Jurkat, Clone E6-1 (cell line): ENCODE measurements around the gene CLDN10. TPM values are rescaled to one million over a fixed set of nuclear protein-coding genes. Genes with fewer than 3 reads are reported as not detected.
"Not testable (repeated sequence)": the region's sequence is repeated elsewhere in the genome, so short reads cannot be mapped to it uniquely, and the experiment has no call there.

Experiments
- DNase-seq: peaks from one replicate; pipeline ENCODE4 v3.0.0-alpha.2; 2011; ENCODE audit warnings: low read depth, low spot score
- H3K4me3 ChIP-seq: 2 replicates; pipeline ENCODE4 v1.5.1; 2011; ENCODE audit warnings: mild to moderate bottlenecking, low read length, control low read depth, moderate library complexity
- polyA plus RNA-seq: library from polyadenylated mRNA; unstranded; fragments of >200 nt; gene quantifications from one replicate; pipeline ENCODE4 v1.2.1, GENCODE V29; 2012; ENCODE audit warnings: missing spikeins; ENCODE audit not compliant: insufficient read length, insufficient read depth

The CLDN10 gene, protein sequence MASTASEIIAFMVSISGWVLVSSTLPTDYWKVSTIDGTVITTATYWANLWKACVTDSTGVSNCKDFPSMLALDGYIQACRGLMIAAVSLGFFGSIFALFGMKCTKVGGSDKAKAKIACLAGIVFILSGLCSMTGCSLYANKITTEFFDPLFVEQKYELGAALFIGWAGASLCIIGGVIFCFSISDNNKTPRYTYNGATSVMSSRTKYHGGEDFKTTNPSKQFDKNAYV
- polyA plus RNA-seq: not detected

DNA sequence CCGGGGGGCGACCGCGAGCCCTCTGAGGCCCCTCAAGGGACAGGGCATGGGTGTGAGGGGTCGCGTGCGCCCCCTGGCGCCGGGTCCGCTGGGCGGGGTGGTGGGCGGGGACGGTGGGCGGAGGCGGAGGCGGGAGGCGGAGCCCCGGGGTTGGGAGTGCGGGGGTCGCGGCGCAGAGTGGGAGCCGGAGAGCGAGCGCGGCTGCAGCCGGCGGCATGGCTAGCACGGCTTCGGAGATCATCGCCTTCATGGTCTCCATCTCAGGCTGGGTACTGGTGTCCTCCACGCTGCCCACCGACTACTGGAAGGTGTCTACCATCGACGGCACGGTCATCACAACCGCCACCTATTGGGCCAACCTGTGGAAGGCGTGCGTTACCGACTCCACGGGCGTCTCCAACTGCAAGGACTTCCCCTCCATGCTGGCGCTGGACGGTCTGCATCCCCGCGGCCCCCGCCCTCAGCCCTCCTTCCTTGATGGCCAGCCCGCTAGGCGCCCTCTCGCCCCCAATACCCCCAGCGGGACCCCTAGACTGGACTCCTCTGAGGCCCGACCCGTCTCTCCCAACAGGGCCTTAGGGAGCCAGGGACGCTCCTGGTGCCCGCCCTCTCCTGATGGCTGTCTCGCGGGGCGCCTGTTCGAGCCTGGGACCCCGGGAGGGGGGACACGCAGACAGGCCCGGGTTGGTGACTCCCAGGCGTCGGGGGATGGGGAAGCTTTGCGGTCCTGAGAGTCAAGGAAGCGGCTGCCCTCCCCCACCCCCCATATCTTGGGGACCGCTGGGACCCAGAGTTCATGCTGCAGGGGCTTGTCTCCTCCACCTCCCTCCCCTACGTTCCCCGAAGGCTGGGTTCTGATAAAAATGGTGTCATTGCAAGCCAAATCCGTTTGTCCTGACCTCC is at the start of gene CLDN10:
Gene CLDN10, plus strand, starts transcription at position 182 of the 903 bp plus-strand sequence. Its CDS starts 34 bp downstream, at position 216.
- no peak within 1 kb of the TSS for H3K4me3 ChIP-seq
- DNase-seq: no peak

DNA sequence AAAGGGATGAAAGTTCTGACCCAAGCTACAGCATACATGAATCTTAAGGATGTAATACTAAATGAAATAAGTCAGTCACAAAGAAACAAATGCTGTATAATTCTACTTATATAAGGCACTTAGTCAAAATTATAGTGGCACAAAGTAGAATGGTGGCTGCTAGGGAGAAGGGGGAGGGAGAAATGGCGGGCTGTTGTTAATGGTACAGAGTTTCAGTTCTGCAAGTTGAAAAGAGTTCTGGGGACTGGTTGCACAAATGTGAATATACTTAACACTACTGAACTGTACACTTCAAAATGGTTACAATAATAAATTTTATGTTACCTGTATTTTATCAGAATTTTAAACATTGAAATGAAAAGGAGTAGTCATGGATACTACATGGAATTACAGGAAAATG is 48.9 kb upstream of the CLDN10 start:
- H3K4me3 ChIP-seq: no peak overlapping the region
- no peak for DNase-seq

DNA sequence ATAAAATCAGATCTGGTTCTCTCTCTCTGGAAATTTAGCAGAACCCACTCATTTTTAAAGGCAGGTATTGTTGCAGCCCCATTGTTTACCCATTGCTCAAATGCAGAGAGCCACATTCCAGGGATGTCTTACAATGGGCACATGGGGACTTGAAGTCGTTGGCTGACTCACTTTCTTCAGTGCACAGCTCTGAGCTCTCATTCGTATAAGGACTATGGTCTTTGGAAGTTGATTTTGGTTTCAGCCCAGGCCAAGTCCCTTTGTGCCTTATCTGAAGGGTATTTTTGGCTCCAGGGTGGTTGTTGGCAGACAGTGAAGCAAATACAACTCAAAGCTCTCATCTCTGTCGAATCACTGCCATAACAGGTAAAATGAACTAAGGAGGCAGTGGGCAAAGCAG is 47.3 kb upstream of the CLDN10 start:
- no peak overlapping the region for H3K4me3 ChIP-seq
- no peak for DNase-seq

DNA sequence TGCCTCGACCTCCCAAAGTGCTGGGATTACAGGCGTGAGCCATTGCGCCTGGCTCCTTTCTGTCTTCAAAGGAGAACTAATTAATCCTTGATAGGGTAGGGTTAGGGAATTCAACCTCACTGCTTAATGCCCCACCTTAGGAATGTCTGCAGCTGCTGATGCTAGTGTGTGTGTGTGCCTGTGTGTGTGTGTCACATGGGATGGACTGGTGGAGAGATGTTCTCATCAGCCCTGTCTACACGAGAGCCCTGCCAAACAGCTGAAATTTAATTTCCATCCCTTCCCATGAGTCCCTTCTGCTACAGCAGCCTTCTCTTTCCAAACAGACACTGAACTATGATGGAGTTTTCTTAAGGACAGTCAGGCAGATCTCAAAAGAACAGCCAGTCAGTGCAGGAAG is 46.5 kb upstream of the CLDN10 start:
- H3K4me3 ChIP-seq: no peak overlapping the region
- no peak for DNase-seq

DNA sequence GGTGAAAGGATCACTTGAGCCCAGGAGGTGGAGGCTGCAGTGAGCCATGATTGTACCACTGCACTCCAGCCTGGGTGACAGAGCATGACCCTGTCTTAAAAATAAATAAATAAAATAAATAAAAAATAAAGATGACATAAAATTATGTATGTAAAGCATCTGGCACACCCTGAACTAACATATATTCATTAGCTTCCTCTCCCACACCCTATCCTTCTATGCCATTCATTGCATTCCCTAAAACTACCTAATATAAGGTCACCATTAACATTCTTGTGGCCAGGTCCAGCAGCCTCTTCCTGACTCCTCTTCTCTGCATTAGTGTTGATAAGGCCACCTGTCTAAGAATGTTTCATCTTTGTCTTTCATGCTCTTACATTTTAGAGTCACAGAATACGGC is 44.5 kb upstream of the CLDN10 start:
- no peak overlapping the region for H3K4me3 ChIP-seq
- DNase-seq: no peak

DNA sequence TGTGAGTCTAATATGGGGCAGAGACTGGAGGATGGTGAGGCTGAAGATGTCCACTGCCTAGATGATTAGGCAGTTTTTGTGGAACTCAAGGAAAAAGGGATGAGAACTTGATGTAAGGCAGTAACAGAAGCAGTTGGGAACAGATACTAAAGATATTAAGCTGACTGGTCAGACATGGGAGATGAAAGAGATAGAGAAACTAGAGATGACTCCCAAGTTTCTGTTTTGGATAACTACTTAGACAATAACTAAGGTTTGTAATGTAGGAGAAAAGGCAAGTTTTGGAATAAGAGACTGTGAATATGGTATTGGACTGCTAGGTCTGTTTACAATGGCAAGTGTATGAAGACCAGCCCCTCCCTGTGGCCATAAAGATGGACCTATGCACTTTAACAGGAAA is 43.5 kb upstream of the CLDN10 start:
- DNase-seq: no peak
- no peak overlapping the region for H3K4me3 ChIP-seq

DNA sequence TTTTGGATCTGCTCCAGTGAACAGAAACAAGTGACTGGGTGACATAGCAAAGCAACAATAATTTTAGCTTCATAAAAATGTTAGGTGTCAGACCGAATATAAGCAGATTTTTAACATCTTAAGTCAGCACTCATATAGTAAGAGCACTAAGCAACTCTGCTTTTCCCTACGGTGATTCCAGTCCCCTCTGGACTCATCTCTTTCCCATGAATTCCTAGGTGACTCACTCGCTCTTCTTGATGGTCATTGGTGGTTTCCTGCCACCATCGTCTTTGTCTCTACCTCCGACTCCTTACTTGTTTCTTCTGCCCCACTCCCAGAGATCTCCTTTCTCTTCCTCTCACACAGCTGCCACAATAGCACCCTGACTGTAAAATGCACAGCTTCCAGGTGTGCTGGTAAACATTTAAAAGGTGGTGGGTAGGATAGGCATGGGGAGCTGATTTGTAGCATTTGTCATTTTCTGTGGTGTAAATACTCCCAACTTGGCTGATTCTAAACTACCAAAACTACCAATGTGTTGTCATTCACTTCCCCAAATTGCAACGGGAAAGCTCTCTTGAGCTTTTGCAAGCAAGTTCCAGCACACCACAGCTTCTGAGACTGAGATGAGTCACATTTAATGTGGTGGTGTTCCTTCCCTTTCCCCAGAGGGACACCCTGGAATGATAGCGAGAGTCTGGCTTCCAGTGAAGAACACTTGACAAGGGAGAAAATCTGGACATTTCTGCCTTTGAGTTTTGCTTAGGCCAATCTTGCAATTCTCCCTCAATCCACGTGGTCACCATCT is 42.8 kb upstream of the CLDN10 start:
- DNase-seq: no peak
- H3K4me3 ChIP-seq: no peak overlapping the region

DNA sequence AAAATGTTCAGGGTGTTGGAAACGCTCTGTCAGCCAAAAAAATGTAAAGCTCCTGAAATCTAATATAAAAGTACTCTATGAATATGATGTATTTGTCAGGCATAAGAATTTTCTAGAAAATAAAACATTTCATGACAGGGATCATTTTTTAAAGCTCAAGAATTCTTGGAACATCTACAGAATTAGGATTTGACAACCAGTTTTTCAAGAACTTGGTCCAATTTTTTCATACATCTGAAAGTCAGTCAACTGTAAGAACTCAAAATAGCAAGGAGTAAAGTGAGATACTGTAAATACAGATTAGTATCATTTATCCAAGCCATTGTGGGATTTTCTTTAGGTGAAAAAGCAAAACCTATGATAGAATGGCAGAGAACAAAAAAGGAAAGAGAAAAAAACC is 41.6 kb upstream of the CLDN10 start:
- H3K4me3 ChIP-seq: no peak overlapping the region
- DNase-seq: no peak

DNA sequence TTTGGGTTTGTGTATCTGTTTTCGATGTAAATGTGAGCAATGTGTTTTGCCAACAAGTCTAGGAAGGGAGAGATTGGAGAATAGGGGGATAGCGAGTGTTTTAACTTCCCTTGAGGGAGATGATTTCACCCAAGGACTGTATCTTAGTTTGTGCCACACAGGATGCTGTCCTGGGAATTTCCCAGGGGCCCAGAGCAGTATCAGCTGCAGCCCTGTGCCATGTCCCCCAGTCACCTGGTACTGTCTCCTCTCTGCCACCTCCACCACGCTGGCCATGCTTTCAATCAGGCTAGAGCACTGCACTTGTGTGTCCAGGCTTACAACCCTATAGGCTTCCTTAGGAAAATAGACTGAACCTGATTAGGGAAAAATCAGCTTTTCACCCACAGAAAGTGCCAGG is 40.1 kb upstream of the CLDN10 start:
- DNase-seq: no peak
- H3K4me3 ChIP-seq: no peak overlapping the region

DNA sequence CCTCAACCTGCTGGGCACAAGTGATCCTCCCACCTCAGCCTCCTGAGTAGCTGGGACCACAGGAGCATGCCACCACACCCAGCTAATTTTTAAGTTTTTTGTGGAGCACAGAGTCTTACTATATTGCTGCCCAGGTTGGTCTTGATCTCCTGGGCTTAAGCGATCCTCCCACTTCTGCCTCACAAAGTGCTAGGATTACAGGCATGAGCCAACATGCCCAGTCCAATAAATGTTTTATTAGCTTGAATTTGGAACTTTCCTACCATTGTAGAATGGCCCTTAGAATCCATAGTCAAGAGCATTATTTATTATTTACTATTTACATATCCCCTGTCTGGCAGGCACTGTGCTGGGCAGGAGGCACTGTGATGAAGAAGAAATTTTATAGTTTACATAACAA is 39.6 kb upstream of the CLDN10 start:
- no peak for DNase-seq
- H3K4me3 ChIP-seq: no peak overlapping the region

DNA sequence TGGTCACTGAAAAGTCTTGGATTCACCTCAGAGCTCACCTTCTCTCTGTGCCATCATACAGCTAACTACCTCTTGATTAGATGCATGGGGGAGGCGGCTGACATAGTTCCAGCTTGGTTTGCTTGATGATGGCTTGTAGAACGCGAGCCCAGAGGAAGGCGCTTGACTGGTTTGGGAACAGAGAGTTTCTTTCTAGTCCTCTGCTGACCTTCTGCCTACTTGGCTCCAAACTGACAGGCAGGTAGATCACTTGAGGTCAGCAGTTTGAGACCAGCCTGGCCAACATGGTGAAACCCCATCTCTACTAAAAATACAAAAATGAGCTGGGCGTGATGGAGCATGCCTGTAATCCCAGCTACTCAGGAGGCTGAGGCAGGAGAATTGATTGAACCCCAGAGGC is 36.9 kb upstream of the CLDN10 start:
- DNase-seq, H3K4me3 ChIP-seq: not testable (repeated sequence)

DNA sequence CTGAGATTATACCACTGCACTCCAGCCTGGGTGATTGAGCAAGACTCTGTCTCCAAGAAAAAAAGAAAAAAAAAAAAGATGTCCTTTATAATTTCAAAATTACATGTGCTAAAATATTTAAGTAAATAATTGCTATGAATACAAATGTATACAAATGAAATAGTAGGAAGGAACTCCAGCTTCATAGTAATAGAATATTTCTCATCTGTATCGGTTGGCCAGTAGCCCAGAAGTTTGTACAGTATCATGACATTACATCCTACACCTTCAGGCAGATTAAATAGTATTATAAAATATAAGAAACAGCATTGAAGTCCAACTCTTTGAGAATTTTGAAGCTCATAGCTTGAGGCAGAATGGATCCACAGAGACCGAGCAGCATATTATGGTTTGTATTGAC is 36.5 kb upstream of the CLDN10 start:
- no peak for DNase-seq
- H3K4me3 ChIP-seq: no peak overlapping the region

DNA sequence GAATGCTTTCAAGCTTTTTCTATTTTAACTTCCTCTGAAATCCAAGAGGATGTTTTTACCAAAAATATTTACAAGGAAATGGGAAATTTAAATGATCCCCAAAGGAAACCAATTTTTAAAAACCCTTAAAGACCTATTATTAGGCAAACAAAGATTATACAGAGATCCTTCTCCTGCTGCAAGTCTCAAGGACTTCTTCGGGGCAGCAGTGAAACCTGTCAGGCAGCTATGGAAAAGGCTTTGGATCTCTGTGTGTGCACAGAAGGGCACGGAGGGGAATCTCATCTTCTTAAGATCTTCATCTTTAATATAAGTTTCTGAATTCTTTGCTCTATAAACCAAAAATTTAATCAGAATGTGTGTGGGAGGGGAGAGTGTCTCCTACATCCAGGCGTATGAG is 36.0 kb upstream of the CLDN10 start:
- DNase-seq: no peak
- H3K4me3 ChIP-seq: no peak overlapping the region

DNA sequence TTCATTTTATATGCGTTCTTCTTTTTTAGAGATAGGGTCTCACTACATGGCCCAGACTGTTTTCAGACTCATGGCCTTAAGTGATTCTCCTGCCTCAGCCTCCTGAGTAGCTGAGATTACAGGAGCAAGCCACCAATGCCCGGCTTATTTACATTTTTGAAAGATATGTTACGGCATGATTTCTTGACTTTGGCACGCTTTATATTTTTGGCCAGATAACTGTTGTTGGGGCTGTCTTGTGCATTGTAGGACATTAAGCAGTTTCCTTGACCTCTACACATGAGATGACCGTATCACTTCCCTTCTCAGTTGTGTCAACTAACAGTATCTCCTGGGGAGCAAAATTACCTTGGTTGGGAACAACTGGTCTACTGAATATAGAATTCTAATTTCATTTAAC is 28.9 kb upstream of the CLDN10 start:
- DNase-seq: no peak
- H3K4me3 ChIP-seq: no peak overlapping the region

DNA sequence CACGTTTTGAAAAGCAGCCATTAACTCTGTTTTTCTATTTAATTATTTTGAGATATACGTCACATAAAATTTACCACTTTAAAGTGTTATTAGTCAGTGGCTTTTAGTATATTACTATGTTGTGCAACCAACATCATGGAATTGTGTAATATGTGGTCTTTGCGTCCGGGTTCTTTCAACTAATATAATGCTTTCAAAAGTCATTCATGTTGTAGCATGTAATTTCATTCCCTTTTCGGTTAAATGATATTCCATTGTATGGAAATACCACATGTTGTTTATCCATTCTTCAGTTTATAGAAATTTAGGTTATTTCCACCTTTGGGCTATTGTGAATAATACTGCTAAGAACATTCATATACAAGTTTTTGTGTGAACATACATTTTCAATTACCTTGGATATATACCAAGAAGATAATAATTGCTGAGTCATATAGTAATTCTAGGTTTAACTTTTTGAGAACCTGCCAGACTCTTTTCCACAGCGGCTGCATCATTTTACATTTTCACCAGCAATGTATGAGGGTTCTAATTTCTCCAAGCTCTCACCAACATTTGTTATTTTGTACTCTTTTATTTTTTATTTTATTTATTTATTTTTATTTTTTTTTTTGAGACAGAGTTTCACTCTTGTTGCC is 28.1 kb upstream of the CLDN10 start:
- H3K4me3 ChIP-seq: no peak overlapping the region
- no peak for DNase-seq

DNA sequence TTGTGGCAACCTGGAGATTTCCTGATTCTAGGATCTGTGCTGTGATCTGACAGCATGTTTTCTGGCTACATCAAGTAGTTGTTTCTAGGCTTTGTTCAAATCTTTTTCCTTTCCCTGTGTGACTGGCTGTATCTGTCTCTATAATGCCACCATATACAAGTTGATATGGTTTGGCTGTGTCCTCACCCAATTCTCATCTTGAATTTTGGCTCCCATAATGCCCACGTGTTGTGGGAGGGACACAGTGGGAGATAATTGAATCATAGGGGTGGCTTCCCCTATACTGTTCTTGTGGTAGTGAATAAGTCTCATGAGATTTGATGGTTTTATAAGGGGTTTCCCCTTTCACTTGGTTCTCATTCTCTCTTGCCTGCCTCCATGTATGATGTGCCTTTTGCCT is 24.6 kb upstream of the CLDN10 start:
- no peak overlapping the region for H3K4me3 ChIP-seq
- no peak for DNase-seq

DNA sequence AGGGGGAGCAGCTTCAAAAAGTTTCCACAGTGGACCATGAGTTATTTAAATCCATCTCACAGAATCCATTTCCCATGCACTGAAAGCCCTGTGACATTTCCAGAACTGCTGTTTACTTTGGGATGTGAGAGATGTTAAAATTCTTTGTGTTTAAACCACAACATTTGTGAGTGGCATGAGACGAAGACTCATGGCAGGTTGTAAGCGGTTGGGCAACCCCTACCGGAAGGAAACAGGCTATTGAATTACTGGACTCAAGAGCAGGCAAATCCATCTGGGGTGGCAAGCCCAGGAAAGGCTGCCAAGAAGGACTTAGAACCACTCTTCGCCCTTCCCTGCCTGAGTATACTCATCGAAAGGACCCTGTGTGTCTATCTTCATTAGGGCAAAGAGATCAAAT is 22.3 kb upstream of the CLDN10 start:
- no peak for DNase-seq

DNA sequence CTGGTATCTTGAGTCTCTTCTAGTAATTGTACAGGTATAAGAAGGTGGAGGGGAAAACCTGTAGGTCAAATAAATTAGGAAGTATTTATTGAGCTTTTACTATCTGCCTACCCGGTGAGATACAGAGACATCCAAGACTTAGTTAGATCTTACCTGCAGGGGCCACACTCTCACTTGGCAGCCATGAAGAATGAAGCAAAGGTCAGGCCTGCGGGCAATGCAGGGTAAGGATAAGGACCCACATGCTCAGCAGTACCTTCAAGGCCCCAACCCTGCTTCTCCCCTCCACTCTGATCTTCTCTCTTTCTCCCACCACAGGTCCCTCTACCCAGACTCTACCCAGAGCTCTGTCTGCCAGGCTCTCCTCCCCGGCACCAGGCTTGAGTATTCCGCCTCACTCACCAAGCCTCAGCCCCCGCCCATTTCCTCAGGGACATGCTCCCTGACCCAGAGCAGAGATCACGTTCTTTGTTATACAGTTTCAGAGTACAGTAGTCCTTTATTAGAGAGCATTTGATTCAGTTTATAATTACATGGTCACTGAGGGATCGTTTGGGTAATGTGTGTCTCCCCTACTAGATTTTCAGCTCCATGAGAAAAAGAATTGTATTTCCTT is 18.9 kb upstream of the CLDN10 start:
- no peak overlapping the region for H3K4me3 ChIP-seq
- DNase-seq: no peak

More for the DNA sequence above, 22.3 kb upstream of the CLDN10 start:
- H3K4me3 ChIP-seq: no peak overlapping the region

DNA sequence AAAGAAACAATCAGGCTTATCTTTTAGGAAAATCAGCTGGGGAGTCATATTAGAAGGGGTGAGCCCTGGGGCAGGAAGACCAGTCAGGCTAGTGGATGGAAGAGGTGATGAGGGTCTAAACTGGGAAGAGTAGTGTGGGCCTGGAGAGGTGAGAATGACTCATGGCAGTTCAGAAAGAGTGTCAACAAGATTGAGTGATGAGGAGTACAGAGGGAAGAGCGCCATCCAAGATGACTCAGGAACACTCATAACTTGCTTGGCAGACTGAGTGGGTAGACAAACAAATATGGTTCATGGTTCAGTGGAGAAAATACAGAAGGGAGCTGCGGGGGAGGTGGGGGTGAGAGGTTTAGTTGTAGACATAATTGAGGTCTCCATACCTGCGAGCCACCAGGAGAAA is 17.3 kb upstream of the CLDN10 start:
- no peak for DNase-seq
- H3K4me3 ChIP-seq: no peak overlapping the region
